HUES6 (cell line): Measurements from ENCODE around the gene LAPTM5.

ENCODE experiments used
- H3K27ac ChIP-seq: 2 replicates; pipeline ENCODE4 v1.7.0; 2013; ENCODE audit warnings: low read depth, mild to moderate bottlenecking, low read length, inconsistent platforms
- H3K27me3 ChIP-seq: 2 replicates; pipeline ENCODE4 v1.6.1; 2013; ENCODE audit warnings: low read length; ENCODE audit not compliant: control insufficient read depth, insufficient read depth
- H3K36me3 ChIP-seq: 2 replicates; pipeline ENCODE4 v1.6.1; 2013; ENCODE audit warnings: low read length; ENCODE audit not compliant: control insufficient read depth, insufficient read depth
- H3K4me1 ChIP-seq: 2 replicates; pipeline ENCODE4 v1.6.1; 2013; ENCODE audit warnings: low read length; ENCODE audit not compliant: control insufficient read depth, insufficient read depth
- H3K4me3 ChIP-seq: 2 replicates; pipeline ENCODE4 v1.5.1; 2013; ENCODE audit warnings: low read depth, low read length
- H3K9ac ChIP-seq: one replicate; pipeline ENCODE4 v1.6.1; 2013; ENCODE audit warnings: mild to moderate bottlenecking, low read length
- H3K9me3 ChIP-seq: 2 replicates; pipeline ENCODE4 v1.6.1; 2013; ENCODE audit warnings: low read depth, low read length; ENCODE audit not compliant: control insufficient read depth, insufficient read depth

The LAPTM5 gene

DNA sequence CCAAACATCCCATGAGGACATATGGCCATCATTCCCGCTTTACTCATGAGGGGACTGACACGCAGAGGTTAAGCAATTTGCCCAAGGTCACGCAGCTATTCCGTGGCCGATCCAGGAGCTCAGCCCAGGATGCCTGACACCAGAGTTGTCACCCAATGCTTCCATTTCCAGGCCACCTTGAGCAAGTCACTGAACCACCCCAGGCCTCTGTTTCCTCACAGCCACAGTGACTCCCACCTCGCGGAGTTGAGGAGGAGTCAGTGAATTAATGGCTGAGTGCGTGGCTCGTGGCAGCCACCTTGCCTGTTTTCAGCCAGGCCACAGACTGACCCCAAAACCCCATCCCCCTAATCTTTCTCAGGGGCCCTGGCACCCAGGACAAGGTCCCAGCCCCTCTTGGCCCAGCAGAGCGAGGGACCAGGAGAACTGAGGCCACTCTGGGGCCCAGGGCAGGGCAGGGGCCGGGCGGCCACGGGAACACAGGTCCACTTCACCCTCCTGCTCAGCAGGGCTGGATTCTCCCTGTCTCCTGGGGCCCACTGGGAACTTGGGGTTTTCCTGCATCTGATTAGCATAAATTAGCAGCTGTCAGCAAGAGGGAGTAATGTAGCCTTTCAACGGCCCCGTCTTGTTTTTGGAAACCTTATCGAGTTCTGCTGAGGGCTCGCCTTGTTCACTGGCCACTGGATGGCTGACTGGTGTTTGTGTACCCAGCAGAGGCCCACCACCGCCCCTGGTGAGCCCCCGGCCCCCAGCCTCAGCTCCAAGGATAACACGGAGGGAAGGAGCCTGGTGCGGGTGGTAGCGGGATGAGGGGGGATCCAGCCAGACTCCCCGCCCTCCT lies 19.7 kb upstream of the LAPTM5 start:
- Histone ChIP-seq H3K9me3 (no peaks in the 10 kb centered on the region), H3K9ac (no peak overlapping the region), H3K36me3 (no peaks in the 10 kb centered on the region), H3K4me1 (peaks cover 3% of the 10 kb centered on the region), H3K4me3 (no peak overlapping the region), H3K27ac (no peak overlapping the region), H3K27me3 (no peaks in the 10 kb centered on the region)

DNA sequence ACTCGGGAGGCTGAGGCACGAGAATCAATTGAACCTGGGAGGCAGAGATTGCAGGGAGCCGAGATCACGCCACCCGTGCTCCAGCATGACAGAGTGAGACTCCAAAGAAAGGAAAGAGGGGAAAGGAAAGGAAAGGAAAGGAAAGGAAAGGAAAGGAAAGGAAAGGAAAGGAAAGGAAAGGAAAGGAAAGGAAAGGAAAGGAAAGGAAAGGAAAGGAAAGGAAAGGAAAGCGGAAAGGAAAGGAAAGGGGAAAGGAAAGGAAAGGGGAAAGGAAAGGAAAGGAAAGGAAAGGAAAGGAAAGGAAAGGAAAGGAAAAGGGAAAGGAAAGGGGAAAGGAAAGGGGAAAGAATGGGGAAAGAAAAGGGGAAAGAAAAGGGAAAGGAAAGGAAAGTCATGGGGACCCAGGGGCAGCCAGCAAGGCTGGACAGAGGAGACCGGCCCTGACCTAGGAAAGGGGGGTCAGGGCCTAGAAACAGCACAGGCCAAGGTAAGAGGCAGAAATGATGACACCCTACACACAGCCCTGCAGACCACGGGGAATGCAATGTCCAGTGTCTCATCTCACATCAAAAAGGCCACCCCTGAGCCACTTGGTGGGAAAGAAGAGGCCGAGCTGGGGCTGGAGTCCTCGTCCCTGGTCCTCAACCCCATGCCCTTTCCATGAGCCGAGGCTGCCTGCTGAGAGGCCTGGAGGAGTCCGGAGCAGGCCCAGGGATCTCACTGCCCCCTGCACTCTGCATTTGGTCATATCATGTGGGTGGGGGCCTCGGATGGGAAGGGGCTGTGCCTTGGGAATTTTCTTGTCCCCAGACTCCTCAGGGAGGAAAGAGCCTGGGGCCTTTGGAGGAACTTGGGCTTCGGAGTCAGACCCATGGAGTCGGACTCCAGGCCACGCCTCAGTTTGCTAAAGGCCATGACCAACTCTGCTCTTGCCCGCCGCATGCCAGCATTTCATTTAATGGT lies 18.8 kb upstream of the LAPTM5 start:
- Histone ChIP-seq H3K27ac (no peak overlapping the region), H3K4me3 (no peak overlapping the region), H3K4me1 (peaks cover 3% of the 10 kb centered on the region)

DNA sequence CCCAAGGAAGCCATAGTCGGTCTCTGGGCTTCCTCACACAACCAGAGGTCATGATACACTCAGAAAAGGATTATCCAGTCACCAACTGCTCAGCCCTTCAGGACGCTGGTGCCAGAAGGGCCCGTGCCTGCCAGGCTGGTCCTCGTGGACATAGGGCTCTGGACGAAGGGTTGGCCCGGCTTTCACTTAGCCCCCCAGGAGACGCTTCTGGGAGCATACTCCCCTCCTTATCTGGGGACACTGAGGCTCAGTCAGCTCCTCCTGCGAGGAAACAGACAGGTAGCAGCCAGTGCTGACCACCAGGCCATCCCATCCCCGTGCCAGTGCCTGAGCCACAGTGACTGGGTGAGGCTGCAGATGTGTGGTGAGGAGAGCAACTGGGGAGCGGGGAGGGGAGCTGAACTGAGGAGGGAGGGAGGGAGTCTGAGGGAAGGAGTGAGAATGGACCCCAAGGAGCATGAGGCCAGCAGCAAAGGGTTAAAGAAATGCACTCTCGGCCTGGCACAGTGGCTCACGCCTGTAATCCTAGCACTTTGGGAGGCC lies 17.9 kb upstream of the LAPTM5 start:
- Histone ChIP-seq H3K4me1 (peaks cover 3% of the 10 kb centered on the region), H3K36me3 (no peaks in the 10 kb centered on the region), H3K27ac (no peak overlapping the region), H3K9me3 (no peaks in the 10 kb centered on the region), H3K27me3 (no peaks in the 10 kb centered on the region), H3K4me3 (no peak overlapping the region), H3K9ac (no peak overlapping the region)

More for the DNA sequence above, 18.8 kb upstream of the LAPTM5 start:
- Histone ChIP-seq H3K9me3 (no peaks in the 10 kb centered on the region), H3K27me3 (no peaks in the 10 kb centered on the region), H3K36me3 (no peaks in the 10 kb centered on the region), H3K9ac (no peak overlapping the region)

DNA sequence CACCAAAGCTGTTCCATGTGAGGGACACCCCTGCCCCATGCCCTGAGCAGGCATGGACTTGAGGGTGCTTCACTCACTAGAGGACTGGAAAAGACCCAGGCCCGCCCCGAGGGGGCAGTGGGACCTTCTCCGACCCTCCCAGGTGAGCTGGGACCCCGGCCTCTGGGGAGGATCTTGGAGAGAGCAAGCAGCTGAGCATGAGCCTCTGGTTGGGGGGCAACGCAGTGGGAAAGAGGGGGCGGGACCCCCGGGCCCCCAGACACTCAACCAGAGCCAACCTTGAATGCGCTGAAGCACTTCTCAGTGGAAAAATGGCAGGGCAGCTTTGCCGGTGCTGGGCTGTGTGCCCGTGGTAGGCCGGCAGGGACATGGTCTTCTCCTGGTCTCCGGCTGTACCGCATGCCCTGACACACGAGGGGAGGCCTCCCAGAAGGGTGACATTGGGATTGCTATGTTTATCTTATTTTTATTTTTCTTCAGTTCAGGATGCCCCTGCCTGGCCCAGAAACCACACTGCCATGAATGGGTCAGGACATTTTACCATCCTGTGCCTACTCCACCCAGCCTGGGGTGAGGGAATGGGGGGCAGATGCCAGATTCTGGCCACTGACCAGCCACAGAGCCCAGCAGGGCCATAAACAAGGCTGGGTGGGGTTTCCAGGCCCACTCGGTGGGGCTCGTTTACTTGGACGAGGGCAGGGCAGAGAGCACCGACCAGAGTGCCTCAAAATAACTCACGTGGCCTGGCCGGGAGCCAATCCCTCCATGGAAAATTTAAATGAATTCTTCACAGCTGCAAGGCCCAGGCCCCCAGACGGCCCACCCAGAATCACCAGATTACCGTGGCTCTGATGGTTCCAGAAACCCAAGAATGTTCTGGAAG lies 17.2 kb upstream of the LAPTM5 start:
- Histone ChIP-seq H3K4me3 (no peak overlapping the region), H3K9ac (no peak overlapping the region), H3K27ac (no peak overlapping the region), H3K9me3 (no peaks in the 10 kb centered on the region), H3K27me3 (no peaks in the 10 kb centered on the region), H3K4me1 (peaks cover 3% of the 10 kb centered on the region), H3K36me3 (no peaks in the 10 kb centered on the region)

DNA sequence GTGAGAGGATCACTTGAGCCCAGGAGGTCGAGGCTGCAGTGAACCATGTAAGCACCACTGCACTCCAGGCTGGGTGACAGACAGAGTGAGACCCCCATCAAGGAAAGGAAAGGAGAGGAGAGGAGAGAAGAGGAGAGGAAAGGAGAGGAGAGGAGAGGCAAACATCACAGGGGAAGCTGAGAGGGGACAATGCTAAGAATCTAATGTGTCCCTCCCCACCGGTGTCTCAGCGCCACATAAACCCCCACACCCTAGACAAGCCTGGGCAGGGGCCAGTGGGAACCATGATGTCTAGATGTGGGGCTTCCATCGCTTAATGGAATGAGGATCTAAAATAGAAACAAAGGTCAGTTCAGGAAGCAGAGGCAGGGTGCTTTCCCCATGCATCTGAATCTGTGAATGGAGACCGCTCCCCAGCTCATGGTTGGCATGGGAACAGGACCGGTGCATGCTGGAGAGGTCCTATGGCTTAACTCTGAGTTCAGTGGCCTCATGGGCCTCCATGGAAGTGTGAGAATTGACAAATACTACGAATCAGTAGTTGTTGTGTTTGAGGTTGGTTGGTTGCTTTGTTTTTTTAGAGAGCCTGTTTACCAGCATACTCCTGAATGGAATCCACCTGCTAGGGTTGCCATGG lies 16.3 kb upstream of the LAPTM5 start:
- Histone ChIP-seq H3K36me3 (no peaks in the 10 kb centered on the region), H3K27me3 (no peaks in the 10 kb centered on the region), H3K4me3 (no peak overlapping the region), H3K27ac (no peak overlapping the region), H3K9me3 (no peaks in the 10 kb centered on the region), H3K4me1 (no peaks in the 10 kb centered on the region; the same call in 1 of the 2 replicates), H3K9ac (no peak overlapping the region)

DNA sequence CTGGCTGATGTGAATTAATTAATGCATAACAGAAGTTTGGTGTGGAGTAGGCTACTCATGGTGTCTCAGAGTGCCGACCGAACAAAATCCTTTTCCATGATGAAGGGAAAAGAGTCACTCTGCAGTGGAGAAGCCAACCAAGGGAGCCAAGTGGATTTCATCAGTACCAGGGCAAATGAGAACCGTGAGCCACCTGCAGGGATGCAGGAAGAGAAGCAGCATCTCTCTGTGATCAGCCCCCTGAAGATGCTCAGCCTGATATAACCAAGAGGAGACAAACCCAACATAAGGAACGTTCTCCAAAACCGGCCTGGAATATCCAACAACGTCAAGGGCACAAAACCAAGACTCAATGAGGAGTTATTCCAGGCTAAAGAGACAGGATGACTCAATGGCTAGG lies 13.4 kb upstream of the LAPTM5 start:
- H3K9me3 ChIP-seq: no peaks in the 10 kb centered on the region
- no peaks in the 10 kb centered on the region for H3K36me3 ChIP-seq
- no peak overlapping the region for H3K4me3 ChIP-seq
- H3K27ac ChIP-seq: no peak overlapping the region
- no peak overlapping the region for H3K9ac ChIP-seq
- H3K4me1 ChIP-seq: no peaks in the 10 kb centered on the region; the same call in 1 of the 2 replicates
- no peaks in the 10 kb centered on the region for H3K27me3 ChIP-seq

DNA sequence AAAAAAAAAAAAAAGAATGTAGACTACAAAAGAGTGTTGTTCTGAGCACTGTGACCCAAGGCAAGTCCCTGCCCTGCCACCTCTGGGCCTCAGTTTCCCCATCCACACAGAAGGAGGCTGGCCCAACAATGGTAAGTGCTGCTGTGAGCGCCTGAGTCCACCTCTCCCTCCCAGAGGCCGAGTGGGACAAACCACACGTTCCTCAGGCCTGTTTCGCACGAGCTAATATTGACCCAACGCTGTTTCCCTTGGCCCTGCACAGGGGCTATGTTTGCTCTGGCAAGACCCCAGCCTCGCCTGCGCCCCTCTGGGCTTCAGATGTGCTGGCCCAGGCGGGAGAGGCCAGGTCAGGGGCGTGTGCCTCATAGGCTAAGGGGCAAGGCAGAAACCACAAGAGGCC lies 12.6 kb upstream of the LAPTM5 start:
- Histone ChIP-seq H3K27ac (no peak overlapping the region), H3K36me3 (no peaks in the 10 kb centered on the region), H3K9ac (no peak overlapping the region), H3K4me1 (no peaks in the 10 kb centered on the region; the same call in 1 of the 2 replicates), H3K4me3 (no peak overlapping the region), H3K27me3 (no peaks in the 10 kb centered on the region), H3K9me3 (no peaks in the 10 kb centered on the region)

DNA sequence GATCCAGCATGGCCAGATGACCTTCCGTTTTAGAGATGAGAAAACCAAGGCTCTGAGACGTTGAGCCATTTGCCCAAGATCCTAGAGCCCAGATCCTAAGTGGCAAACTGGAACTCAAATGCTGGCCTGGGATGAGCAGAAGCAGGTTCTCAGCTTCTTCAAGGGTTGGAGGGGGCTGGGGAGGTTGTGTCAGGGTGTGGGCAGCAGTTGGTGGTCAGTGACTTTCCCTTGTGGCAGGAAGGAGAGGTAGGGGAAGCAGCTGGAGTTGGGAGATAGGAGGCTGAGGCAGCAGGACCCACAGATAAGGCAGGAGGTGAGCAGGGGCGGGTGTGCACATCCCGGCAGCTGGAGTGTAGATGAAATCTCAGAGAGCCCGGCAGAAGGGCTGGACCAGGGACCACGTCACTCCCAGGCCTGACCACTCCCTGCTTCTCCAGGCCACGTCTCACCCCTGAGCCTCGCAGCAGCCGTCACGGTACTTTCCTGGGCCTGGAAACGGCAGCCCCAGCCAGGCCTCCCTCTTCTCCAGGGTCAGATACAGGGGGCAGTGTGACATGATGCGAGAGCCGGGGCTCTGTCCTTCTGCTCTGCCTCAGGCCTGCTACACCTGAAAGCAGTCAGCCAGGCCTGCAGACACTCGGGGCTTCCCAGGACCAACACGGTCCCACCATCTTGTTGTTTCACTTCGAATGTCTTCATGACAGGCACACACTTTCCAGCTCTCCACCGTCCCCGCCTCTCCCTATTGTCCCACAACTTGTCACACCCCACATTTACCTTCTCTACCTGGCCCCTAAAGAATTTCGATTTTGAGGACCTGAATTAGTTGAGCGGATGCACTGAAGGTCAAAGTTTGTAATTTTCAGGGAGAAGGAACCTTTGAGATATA lies 11.5 kb upstream of the LAPTM5 start:
- Histone ChIP-seq H3K27me3 (no peaks in the 10 kb centered on the region), H3K9me3 (no peaks in the 10 kb centered on the region), H3K4me1 (no peaks in the 10 kb centered on the region; the same call in 1 of the 2 replicates), H3K9ac (no peak overlapping the region), H3K4me3 (no peak overlapping the region), H3K36me3 (no peaks in the 10 kb centered on the region), H3K27ac (no peak overlapping the region)

DNA sequence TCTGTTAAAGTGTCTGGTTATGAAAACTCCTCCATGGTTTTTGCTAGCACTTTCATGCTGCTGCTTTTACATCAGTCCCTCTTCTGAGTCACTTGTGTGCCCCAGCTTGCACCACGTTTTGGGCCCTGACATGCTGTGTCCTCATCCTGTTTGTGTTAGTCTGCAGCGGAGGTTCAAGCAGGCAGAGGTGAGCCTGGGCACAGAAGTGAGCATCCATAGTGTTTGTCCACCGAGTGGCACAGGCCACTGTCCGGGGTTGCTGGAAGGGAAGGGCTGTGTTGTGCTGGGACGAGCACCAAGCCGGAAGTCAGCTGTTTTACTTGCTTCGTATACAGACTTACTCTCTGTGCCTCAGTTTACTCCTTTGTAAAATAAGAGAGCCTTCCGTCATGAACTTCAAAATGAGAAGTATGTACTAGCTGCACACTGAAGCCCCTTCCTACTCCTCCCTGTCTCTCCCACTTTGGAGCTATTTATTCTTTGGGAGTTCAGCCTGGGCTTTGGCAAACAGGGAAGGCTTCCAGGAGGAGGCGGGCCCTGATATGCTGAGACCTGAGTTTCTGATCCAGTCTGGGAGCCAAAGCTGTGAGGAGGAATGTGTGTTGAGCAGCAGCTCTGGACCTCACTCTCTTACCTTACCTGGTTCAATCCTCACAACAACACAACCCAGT lies 10.7 kb upstream of the LAPTM5 start:
- H3K9ac ChIP-seq: no peak overlapping the region
- H3K4me1 ChIP-seq: peaks cover 7% of the 10 kb centered on the region; the same call in 1 of the 2 replicates
- no peaks in the 10 kb centered on the region for H3K9me3 ChIP-seq

More for the DNA sequence above, 10.7 kb upstream of the LAPTM5 start:
- no peak overlapping the region for H3K4me3 ChIP-seq
- H3K27ac ChIP-seq: no peak overlapping the region
- H3K27me3 ChIP-seq: no peaks in the 10 kb centered on the region
- no peaks in the 10 kb centered on the region for H3K36me3 ChIP-seq
